WTC11 (cell line): ENCODE measurements around the gene PRKAR1B.

Experiments used
- FOXJ3 ChIP-seq: sonication (generic); formaldehyde crosslinking; IDR thresholded peaks from 2 replicates; pipeline ENCODE4 v1.9.0; 2021; ENCODE audit warnings: missing genetic modification reagents, mild to moderate bottlenecking, borderline replicate concordance
- TF ChIP-seq, protein P1 (sequence below): fragments of 200-600 bp; IDR thresholded peaks from 2 replicates; pipeline ENCODE4 v1.8.0; 2022; ENCODE audit warnings: antibody characterized with exemption
- TF ChIP-seq, protein P2 (sequence below): sonication (generic); formaldehyde crosslinking; conservative IDR thresholded peaks from 2 replicates; pipeline ENCODE4 v1.8.1; 2023; ENCODE audit warnings: mild to moderate bottlenecking, low read depth, missing genetic modification reagents, moderate library complexity

DNA sequence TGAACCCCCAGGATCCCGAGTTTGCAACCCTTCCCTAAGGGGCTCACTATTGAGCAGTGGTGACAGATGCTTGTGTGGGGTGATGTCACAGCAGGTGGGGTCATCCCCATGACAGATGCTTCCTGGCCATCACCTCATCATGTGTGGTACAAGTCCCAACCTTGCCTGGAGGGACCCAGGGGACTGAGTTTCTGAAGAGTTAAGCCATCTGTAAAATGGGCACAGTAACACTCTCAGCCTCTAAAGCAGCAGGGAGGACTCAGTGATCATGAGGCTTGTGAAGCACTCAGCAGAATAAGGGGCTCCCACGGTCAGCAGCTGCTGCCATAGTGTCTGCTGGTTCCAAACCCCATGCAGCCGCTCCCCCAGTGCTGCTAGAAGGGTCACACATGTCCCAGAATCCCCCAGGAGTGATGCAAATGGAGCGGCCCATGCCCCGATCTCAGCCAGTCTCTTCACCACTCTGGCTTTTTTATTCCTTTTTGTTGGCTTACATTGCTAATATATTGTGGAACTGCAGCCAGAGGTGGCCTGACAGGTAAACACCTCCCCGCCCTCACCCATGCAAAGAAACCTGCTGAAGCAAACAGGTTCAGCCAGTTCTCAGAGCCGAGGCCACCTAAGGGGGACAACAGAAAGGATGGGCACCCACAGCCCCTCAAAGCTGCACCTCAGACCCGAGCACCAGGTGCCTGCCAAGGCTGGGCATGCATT is 105.4 kb downstream of the PRKAR1B start:
- TF ChIP-seq, protein P1, sequence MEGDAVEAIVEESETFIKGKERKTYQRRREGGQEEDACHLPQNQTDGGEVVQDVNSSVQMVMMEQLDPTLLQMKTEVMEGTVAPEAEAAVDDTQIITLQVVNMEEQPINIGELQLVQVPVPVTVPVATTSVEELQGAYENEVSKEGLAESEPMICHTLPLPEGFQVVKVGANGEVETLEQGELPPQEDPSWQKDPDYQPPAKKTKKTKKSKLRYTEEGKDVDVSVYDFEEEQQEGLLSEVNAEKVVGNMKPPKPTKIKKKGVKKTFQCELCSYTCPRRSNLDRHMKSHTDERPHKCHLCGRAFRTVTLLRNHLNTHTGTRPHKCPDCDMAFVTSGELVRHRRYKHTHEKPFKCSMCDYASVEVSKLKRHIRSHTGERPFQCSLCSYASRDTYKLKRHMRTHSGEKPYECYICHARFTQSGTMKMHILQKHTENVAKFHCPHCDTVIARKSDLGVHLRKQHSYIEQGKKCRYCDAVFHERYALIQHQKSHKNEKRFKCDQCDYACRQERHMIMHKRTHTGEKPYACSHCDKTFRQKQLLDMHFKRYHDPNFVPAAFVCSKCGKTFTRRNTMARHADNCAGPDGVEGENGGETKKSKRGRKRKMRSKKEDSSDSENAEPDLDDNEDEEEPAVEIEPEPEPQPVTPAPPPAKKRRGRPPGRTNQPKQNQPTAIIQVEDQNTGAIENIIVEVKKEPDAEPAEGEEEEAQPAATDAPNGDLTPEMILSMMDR, result no peak
- TF ChIP-seq FOXJ3, result no peak
- TF ChIP-seq, protein P2, sequence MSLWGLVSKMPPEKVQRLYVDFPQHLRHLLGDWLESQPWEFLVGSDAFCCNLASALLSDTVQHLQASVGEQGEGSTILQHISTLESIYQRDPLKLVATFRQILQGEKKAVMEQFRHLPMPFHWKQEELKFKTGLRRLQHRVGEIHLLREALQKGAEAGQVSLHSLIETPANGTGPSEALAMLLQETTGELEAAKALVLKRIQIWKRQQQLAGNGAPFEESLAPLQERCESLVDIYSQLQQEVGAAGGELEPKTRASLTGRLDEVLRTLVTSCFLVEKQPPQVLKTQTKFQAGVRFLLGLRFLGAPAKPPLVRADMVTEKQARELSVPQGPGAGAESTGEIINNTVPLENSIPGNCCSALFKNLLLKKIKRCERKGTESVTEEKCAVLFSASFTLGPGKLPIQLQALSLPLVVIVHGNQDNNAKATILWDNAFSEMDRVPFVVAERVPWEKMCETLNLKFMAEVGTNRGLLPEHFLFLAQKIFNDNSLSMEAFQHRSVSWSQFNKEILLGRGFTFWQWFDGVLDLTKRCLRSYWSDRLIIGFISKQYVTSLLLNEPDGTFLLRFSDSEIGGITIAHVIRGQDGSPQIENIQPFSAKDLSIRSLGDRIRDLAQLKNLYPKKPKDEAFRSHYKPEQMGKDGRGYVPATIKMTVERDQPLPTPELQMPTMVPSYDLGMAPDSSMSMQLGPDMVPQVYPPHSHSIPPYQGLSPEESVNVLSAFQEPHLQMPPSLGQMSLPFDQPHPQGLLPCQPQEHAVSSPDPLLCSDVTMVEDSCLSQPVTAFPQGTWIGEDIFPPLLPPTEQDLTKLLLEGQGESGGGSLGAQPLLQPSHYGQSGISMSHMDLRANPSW (CRISPR knock-in tag), result no peak
